ENCODE data around the gene TUT7. TPM values are rescaled to one million over a fixed set of nuclear protein-coding genes. Genes with fewer than 3 reads are reported as not detected.

The TUT7 gene
- total and polyA plus RNA-seq, 2 of the 4 experiments (the other 2 are of a cell fraction), result 13.3 to 33.3 TPM

GRCh38 chr9:86315078-86315477, 39.1 kb downstream of the TUT7 start:
- no CpG with 5 or more reads among the region's 2 CpGs for WGBS, 2 experiments (ENCODE audit: extremely low coverage in 2 of 2, insufficient read length in 1 of 2)
- no peaks in the 10 kb centered on the region for H4K20me1 ChIP-seq (ENCODE audit: insufficient read depth, low read length)
- no peak overlapping the region for H2AFZ ChIP-seq (replicated peaks; ENCODE audit: low read length, poor library complexity)
- no peak overlapping the region for H3K23ac ChIP-seq (ENCODE audit: low read depth, low read length)
- no peak overlapping the region for H2AK5ac ChIP-seq (ENCODE audit: low read depth, low read length)
- H3K18ac ChIP-seq (ENCODE audit: low read depth, low read length), result no peak overlapping the region
- H2AK9ac ChIP-seq (replicated peaks; ENCODE audit: low read depth, low read length, poor library complexity), result no peak overlapping the region
- TF ChIP-seq RCOR1 (IDR thresholded peaks at IDR 0.05; ENCODE audit: insufficient replicate concordance, low read length) (no peak), RFX5 (IDR thresholded peaks at IDR 0.05; ENCODE audit: low read depth, low read length) (no peak), MAZ (IDR thresholded peaks at IDR 0.05; ENCODE audit: borderline replicate concordance, low read depth, low read length) (no peak), CHD1 (IDR thresholded peaks at IDR 0.05; ENCODE audit: low read depth, low read length) (no peak), USF2 (IDR thresholded peaks at IDR 0.05; ENCODE audit: low read depth, low read length) (no peak), SMC3 (IDR thresholded peaks at IDR 0.05; ENCODE audit: low read depth, low read length) (no peak), CEBPB (IDR thresholded peaks at IDR 0.05; ENCODE audit: low read depth, low read length) (no peak), NFE2L2 (IDR thresholded peaks at IDR 0.05; ENCODE audit: low read depth, low read length) (no peak), POLR2A (IDR thresholded peaks at IDR 0.05; ENCODE audit: low read depth, low read length) (no peak), FOS (IDR thresholded peaks at IDR 0.05; ENCODE audit: low read depth, low read length) (no peak), MXI1 (IDR thresholded peaks at IDR 0.05; ENCODE audit: borderline replicate concordance, low read depth, low read length) (no peak), ELK1 (IDR thresholded peaks at IDR 0.05; ENCODE audit: borderline replicate concordance, low read depth, low read length) (no peak)
- no peak overlapping the region for H2BK120ac ChIP-seq (ENCODE audit: low read depth, low read length)
- peaks cover 0 to 9% of the 10 kb centered on the region in 2 experiments; a peak in 1 of 4 replicates for H3K79me1 ChIP-seq (ENCODE audit: low read depth in 1 of 2, low read length in 2 of 2)
- no peak overlapping the region for H3K27ac ChIP-seq (ENCODE audit: insufficient read depth, low read length)
- no peak overlapping the region for H3K9ac ChIP-seq (ENCODE audit: low read depth, low read length)
- POLR2A ChIA-PET (ENCODE audit: unreplicated experiment), result no interaction called here
- no peak overlapping the region for H3K4me2 ChIP-seq (ENCODE audit: low read depth, low read length)
- H3K36me3 ChIP-seq (ENCODE audit: control insufficient read depth, insufficient read depth, low read length), result peaks cover 35% of the 10 kb centered on the region
- ATAC-seq (ENCODE audit: low read depth) (no peak), DNase-seq (no peak)
- no peaks in the 10 kb centered on the region for H3K27me3 ChIP-seq (ENCODE audit: control insufficient read depth, insufficient read depth, low read length)
- no peak overlapping the region for H2BK5ac ChIP-seq (ENCODE audit: low read depth, low read length, poor library complexity, severe bottlenecking)
- H3K4ac ChIP-seq (ENCODE audit: low read depth, low read length), result no peak overlapping the region
- CTCF ChIA-PET, result no interaction called here
- H3K14ac ChIP-seq (replicated peaks; ENCODE audit: low read depth, low read length), result no peak overlapping the region
- in situ Hi-C loops (cut with MboI; ENCODE audit: low sequenced_read_pairs), result no loop called here
- H3K56ac ChIP-seq (ENCODE audit: extremely low read depth, insufficient read depth, low read length), result no peak overlapping the region
- H4K5ac ChIP-seq (ENCODE audit: low read depth, low read length), result no peak overlapping the region
- no TSS peak for BruUV-seq (replicated peaks)
- 0 out of 2 replicates have a peak, but pooled peaks cover 2% of the 10 kb centered on the region for H3K4me1 ChIP-seq (ENCODE audit: control insufficient read depth, insufficient read depth, low read length)
- H3K9me1 ChIP-seq (ENCODE audit: insufficient read depth, low read length), result no peaks in the 10 kb centered on the region
- dilution Hi-C loops (cut with HindIII; ENCODE audit: low sequenced_read_pairs, unreplicated experiment), result no loop called here
- H4K91ac ChIP-seq (ENCODE audit: insufficient read depth, low read depth, low read length), result no peak overlapping the region
- no peaks in the 10 kb centered on the region for H3K9me3 ChIP-seq (ENCODE audit: control insufficient read depth, insufficient read depth, low read length)
- no peak overlapping the region for H2BK15ac ChIP-seq (ENCODE audit: low read depth, low read length)
- no peak overlapping the region for H3K4me3 ChIP-seq (ENCODE audit: insufficient read depth, low read depth, low read length)
- H2BK20ac ChIP-seq (ENCODE audit: low read depth, low read length), result no peak overlapping the region
- H4K8ac ChIP-seq (ENCODE audit: low read depth in 2 of 2, low read length in 2 of 2), result no peak overlapping the region
- intact Hi-C loops (cut with micrococcal nuclease), result no loop called here
